Activated T-helper 17 cell treated with anti-CD3 and anti-CD28 coated beads, Interleukin-2, amount 50 U/mL, for 72 hours (primary cell): ENCODE measurements around the gene YARS1. TPM values are rescaled to one million over a fixed set of nuclear protein-coding genes. Genes with fewer than 3 reads are reported as not detected.

ENCODE experiments used
- ATAC-seq: fragments of 150-1000 bp; cut with Tn5 transposase; replicated peaks from 2 replicates; pipeline ENCODE4 v1.10.0; 2021; ENCODE audit warnings: mild to moderate bottlenecking, moderate library complexity
- H3K27ac Mint-ChIP-seq: one replicate; pipeline ENCODE4 v1.8.0; 2022; ENCODE audit warnings: mixed read lengths
- H3K27me3 Mint-ChIP-seq: one replicate; pipeline ENCODE4 v1.8.0; 2022; ENCODE audit warnings: mixed read lengths
- H3K36me3 Mint-ChIP-seq: one replicate; pipeline ENCODE4 v1.8.0; 2022; ENCODE audit warnings: low read depth, mild to moderate bottlenecking, mixed read lengths
- H3K4me1 Mint-ChIP-seq: one replicate; pipeline ENCODE4 v1.8.0; 2022; ENCODE audit warnings: mixed read lengths
- H3K4me3 Mint-ChIP-seq: one replicate; pipeline ENCODE4 v1.8.0; 2022; ENCODE audit warnings: mild to moderate bottlenecking, mixed read lengths
- H3K9me3 Mint-ChIP-seq: one replicate; pipeline ENCODE4 v1.8.0; 2022; ENCODE audit warnings: mixed read lengths
- total RNA-seq, 2 donors: library from RNA; stranded (reverse); gene quantifications; one replicate each; pipeline ENCODE4 v1.2.3, GENCODE V29; 2022

YARS1 gene
- total RNA-seq: 100 to 1,000 TPM; 101 to 176 TPM

GRCh38 chr1:32817159-32817814, at the start of gene YARS1, which contains the start of gene S100PBP:
TSS of gene YARS1 (minus strand) at chr1:32817358. CDS start at chr1:32817244, 114 bp downstream.
TSS of gene S100PBP (plus strand) at chr1:32817653. CDS start at chr1:32826100, 8,447 bp downstream.
- H3K27me3 Mint-ChIP-seq: no peaks in the 10 kb centered on the region
- H3K36me3 Mint-ChIP-seq: peaks cover 48% of the 10 kb centered on the region
- peak within 1 kb of the TSS; percentile 95 for H3K27ac Mint-ChIP-seq
- H3K9me3 Mint-ChIP-seq: no peaks in the 10 kb centered on the region
- ATAC-seq: peak; percentile 97
- H3K4me1 Mint-ChIP-seq: peaks cover 26% of the 10 kb centered on the region
- peak within 1 kb of the TSS; percentile 95 for H3K4me3 Mint-ChIP-seq

- Mint-ChIP-seq H3K4me3 (no peak overlapping the region), H3K9me3 (no peaks in the 10 kb centered on the region), H3K4me1 (no peaks in the 10 kb centered on the region), H3K27ac (no peak overlapping the region), H3K36me3 (peaks cover 38% of the 10 kb centered on the region), H3K27me3 (peaks cover 20% of the 10 kb centered on the region)
- no peak for ATAC-seq
Observed at GRCh38 chr1:32865639-32866405, 48.7 kb upstream of the YARS1 start.

GRCh38 chr1:32864375-32865019, 47.3 kb upstream of the YARS1 start:
- Mint-ChIP-seq H3K4me3 (no peak overlapping the region), H3K4me1 (no peaks in the 10 kb centered on the region), H3K9me3 (no peaks in the 10 kb centered on the region), H3K27ac (no peak overlapping the region), H3K36me3 (peaks cover 30% of the 10 kb centered on the region), H3K27me3 (peaks cover 11% of the 10 kb centered on the region)
- no peak for ATAC-seq

- H3K36me3 Mint-ChIP-seq: peaks cover 23% of the 10 kb centered on the region
- no peaks in the 10 kb centered on the region for H3K4me1 Mint-ChIP-seq
- ATAC-seq: no peak
- H3K27me3 Mint-ChIP-seq: peaks cover 6% of the 10 kb centered on the region
- H3K27ac Mint-ChIP-seq: no peak overlapping the region
- no peaks in the 10 kb centered on the region for H3K9me3 Mint-ChIP-seq
- no peak overlapping the region for H3K4me3 Mint-ChIP-seq
Observed at GRCh38 chr1:32863881-32864245, 46.7 kb upstream of the YARS1 start.

- ATAC-seq: no peak
- no peak overlapping the region for H3K4me3 Mint-ChIP-seq
Observed at GRCh38 chr1:32863218-32863880, 46.2 kb upstream of the YARS1 start.

GRCh38 chr1:32861904-32862695, 44.9 kb upstream of the YARS1 start:
- Mint-ChIP-seq H3K4me1 (no peaks in the 10 kb centered on the region), H3K27me3 (no peaks in the 10 kb centered on the region), H3K4me3 (no peak overlapping the region), H3K27ac (no peak overlapping the region), H3K36me3 (peaks cover 23% of the 10 kb centered on the region), H3K9me3 (no peaks in the 10 kb centered on the region)
- ATAC-seq: no peak

More at GRCh38 chr1:32863218-32863880, 46.2 kb upstream of the YARS1 start:
- no peak overlapping the region for H3K27ac Mint-ChIP-seq
- H3K9me3 Mint-ChIP-seq: no peaks in the 10 kb centered on the region
- peaks cover under 1% of the 10 kb centered on the region for H3K27me3 Mint-ChIP-seq
- H3K4me1 Mint-ChIP-seq: no peaks in the 10 kb centered on the region
- H3K36me3 Mint-ChIP-seq: peaks cover 18% of the 10 kb centered on the region

- Mint-ChIP-seq H3K27ac (no peak overlapping the region), H3K9me3 (no peaks in the 10 kb centered on the region), H3K36me3 (peaks cover 35% of the 10 kb centered on the region), H3K27me3 (no peaks in the 10 kb centered on the region), H3K4me1 (no peaks in the 10 kb centered on the region), H3K4me3 (no peak overlapping the region)
- ATAC-seq: no peak
Observed at GRCh38 chr1:32860566-32860965, 43.4 kb upstream of the YARS1 start.

GRCh38 chr1:32859915-32860314, 42.8 kb upstream of the YARS1 start:
- H3K27me3 Mint-ChIP-seq: no peaks in the 10 kb centered on the region
- no peaks in the 10 kb centered on the region for H3K9me3 Mint-ChIP-seq
- H3K4me3 Mint-ChIP-seq: no peak overlapping the region
- peaks cover 42% of the 10 kb centered on the region for H3K36me3 Mint-ChIP-seq
- ATAC-seq: no peak
- H3K27ac Mint-ChIP-seq: no peak overlapping the region
- no peaks in the 10 kb centered on the region for H3K4me1 Mint-ChIP-seq

- Mint-ChIP-seq H3K27ac (no peak overlapping the region), H3K9me3 (no peaks in the 10 kb centered on the region), H3K27me3 (no peaks in the 10 kb centered on the region), H3K4me3 (no peak overlapping the region), H3K4me1 (no peaks in the 10 kb centered on the region), H3K36me3 (peaks cover 53% of the 10 kb centered on the region)
- ATAC-seq: no peak
Observed at GRCh38 chr1:32858791-32859190, 41.6 kb upstream of the YARS1 start.

GRCh38 chr1:32858136-32858535, 41.0 kb upstream of the YARS1 start:
- H3K9me3 Mint-ChIP-seq: no peaks in the 10 kb centered on the region
- H3K27me3 Mint-ChIP-seq: no peaks in the 10 kb centered on the region
- H3K36me3 Mint-ChIP-seq: peaks cover 59% of the 10 kb centered on the region
- ATAC-seq: no peak
- H3K4me3 Mint-ChIP-seq: no peak overlapping the region
- H3K4me1 Mint-ChIP-seq: no peaks in the 10 kb centered on the region
- no peak overlapping the region for H3K27ac Mint-ChIP-seq

- no peak overlapping the region for H3K4me3 Mint-ChIP-seq
- no peak overlapping the region for H3K27ac Mint-ChIP-seq
- no peaks in the 10 kb centered on the region for H3K27me3 Mint-ChIP-seq
- H3K36me3 Mint-ChIP-seq: peaks cover 54% of the 10 kb centered on the region
- H3K9me3 Mint-ChIP-seq: no peaks in the 10 kb centered on the region
- ATAC-seq: no peak
- no peaks in the 10 kb centered on the region for H3K4me1 Mint-ChIP-seq
Observed at GRCh38 chr1:32855861-32856617, 38.9 kb upstream of the YARS1 start.

GRCh38 chr1:32848354-32849063, 31.4 kb upstream of the YARS1 start:
- H3K36me3 Mint-ChIP-seq: peaks cover 55% of the 10 kb centered on the region
- no peaks in the 10 kb centered on the region for H3K27me3 Mint-ChIP-seq
- ATAC-seq: peak; percentile 49
- H3K4me1 Mint-ChIP-seq: peaks cover 4% of the 10 kb centered on the region
- no peak overlapping the region for H3K4me3 Mint-ChIP-seq
- H3K9me3 Mint-ChIP-seq: no peaks in the 10 kb centered on the region
- H3K27ac Mint-ChIP-seq: peak overlapping the region; percentile 69

- peaks cover 98% of the 10 kb centered on the region for H3K36me3 Mint-ChIP-seq
- H3K4me1 Mint-ChIP-seq: no peaks in the 10 kb centered on the region
- no peaks in the 10 kb centered on the region for H3K9me3 Mint-ChIP-seq
- H3K27me3 Mint-ChIP-seq: no peaks in the 10 kb centered on the region
- H3K27ac Mint-ChIP-seq: no peak overlapping the region
- no peak overlapping the region for H3K4me3 Mint-ChIP-seq
- ATAC-seq: no peak
Observed at GRCh38 chr1:32831878-32832277, 14.7 kb upstream of the YARS1 start.
